ENCODE results near the gene HJV. TPM values are rescaled to one million over a fixed set of nuclear protein-coding genes. Genes with fewer than 3 reads are reported as not detected.

HJV gene
- total RNA-seq, 1 donor from 2014 or later, result not detected

- no peaks in the 10 kb centered on the region for H3K9me3 ChIP-seq
- no peaks in the 10 kb centered on the region for H3K36me3 ChIP-seq
- peak overlapping the region; percentile 90 to 98 for H3K27ac ChIP-seq
- no peak for TF ChIP-seq CTCF (IDR thresholded peaks at IDR 0.05)
- intact Hi-C loops (cut with DNase I), result no loop called here
- H3K27me3 ChIP-seq, result no peaks in the 10 kb centered on the region
- peak in 1 of 2 donors; percentile 64 for DNase-seq (ENCODE audit: low spot score in 2 of 2)
- H3K4me1 ChIP-seq, result peaks cover 24 to 56% of the 10 kb centered on the region in 2 donors
- peak overlapping the region; percentile 12 to 19 for H3K4me3 ChIP-seq
These were observed 36.4 kb downstream of the HJV start for GRCh38 chr1:145985129-145985501.

GRCh38 chr1:145983960-145984830 lies 37.3 kb downstream of the HJV start:
- TF ChIP-seq CTCF (IDR thresholded peaks at IDR 0.05), result no peak
- intact Hi-C loops (cut with DNase I), result no loop called here
- peak overlapping the region; percentile 90 to 98 for H3K27ac ChIP-seq

GRCh38 chr1:145983206-145983675 lies 38.3 kb downstream of the HJV start:
- no peaks in the 10 kb centered on the region for H3K36me3 ChIP-seq
- H3K27me3 ChIP-seq, result no peaks in the 10 kb centered on the region
- H3K4me3 ChIP-seq, result no peak overlapping the region
- intact Hi-C loops (cut with DNase I), result no loop called here
- peak overlapping the region; percentile 90 to 98 for H3K27ac ChIP-seq
- TF ChIP-seq CTCF (IDR thresholded peaks at IDR 0.05), result no peak
- peaks cover 38 to 71% of the 10 kb centered on the region in 2 donors for H3K4me1 ChIP-seq
- H3K9me3 ChIP-seq, result no peaks in the 10 kb centered on the region
- peak in 1 of 2 donors; percentile 64 for DNase-seq (ENCODE audit: low spot score in 2 of 2)

More at GRCh38 chr1:145983960-145984830, 37.3 kb downstream of the HJV start:
- Histone ChIP-seq H3K36me3 (no peaks in the 10 kb centered on the region), H3K9me3 (no peaks in the 10 kb centered on the region), H3K27me3 (no peaks in the 10 kb centered on the region), H3K4me1 (peaks cover 30 to 62% of the 10 kb centered on the region in 2 donors), H3K4me3 (no peak overlapping the region)
- peak in 1 of 2 donors; percentile 24 for DNase-seq (ENCODE audit: low spot score in 2 of 2)

GRCh38 chr1:145982010-145982723 lies 39.4 kb downstream of the HJV start:
- no peaks in the 10 kb centered on the region for H3K36me3 ChIP-seq
- peak in 1 of 2 donors; percentile 82 for DNase-seq (ENCODE audit: low spot score in 2 of 2)
- H3K9me3 ChIP-seq, result no peaks in the 10 kb centered on the region
- H3K27me3 ChIP-seq, result no peaks in the 10 kb centered on the region
- H3K4me1 ChIP-seq, result peaks cover 42 to 81% of the 10 kb centered on the region in 2 donors
- peak overlapping the region; percentile 90 to 98 for H3K27ac ChIP-seq
- intact Hi-C loops (cut with DNase I), result no loop called here
- no peak for TF ChIP-seq CTCF (IDR thresholded peaks at IDR 0.05)
- no peak overlapping the region for H3K4me3 ChIP-seq

GRCh38 chr1:145980457-145980994 lies 41.0 kb downstream of the HJV start:
- DNase-seq (ENCODE audit: low spot score in 2 of 2), result peak in 1 of 2 donors; percentile 61
- Histone ChIP-seq H3K9me3 (no peaks in the 10 kb centered on the region), H3K4me3 (peak overlapping the region in 1 of 2 donors; percentile 18), H3K27me3 (no peaks in the 10 kb centered on the region), H3K4me1 (peaks cover 42 to 73% of the 10 kb centered on the region in 2 donors), H3K27ac (peak overlapping the region; percentile 90 to 98), H3K36me3 (peaks cover 0 to 3% of the 10 kb centered on the region in 2 donors)
- TF ChIP-seq CTCF (IDR thresholded peaks at IDR 0.05), result no peak
- intact Hi-C loops (cut with DNase I), result no loop called here
